HG03521 (cell line): ENCODE results near the gene ORAI1.
"Not testable (repeated sequence)": the region's sequence is repeated elsewhere in the genome, so short reads cannot be mapped to it uniquely, and the experiment has no call there.

Source experiments
- ATAC-seq: cut with Tn5 transposase; IDR thresholded peaks from one replicate; pipeline ENCODE4 v1.9.1; 2021; ENCODE audit warnings: mild to moderate bottlenecking, moderate library complexity; ENCODE audit not compliant: unreplicated experiment

The ORAI1 gene

GRCh38 chr12:121641343-121641630, 15.0 kb downstream of the ORAI1 start:
- no peak for ATAC-seq

- ATAC-seq = no peak
Measured at GRCh38 chr12:121648458-121649028, 22.2 kb downstream of the ORAI1 start.

- ATAC-seq = no peak
Measured at GRCh38 chr12:121649322-121649721, 23.0 kb downstream of the ORAI1 start.

DNA sequence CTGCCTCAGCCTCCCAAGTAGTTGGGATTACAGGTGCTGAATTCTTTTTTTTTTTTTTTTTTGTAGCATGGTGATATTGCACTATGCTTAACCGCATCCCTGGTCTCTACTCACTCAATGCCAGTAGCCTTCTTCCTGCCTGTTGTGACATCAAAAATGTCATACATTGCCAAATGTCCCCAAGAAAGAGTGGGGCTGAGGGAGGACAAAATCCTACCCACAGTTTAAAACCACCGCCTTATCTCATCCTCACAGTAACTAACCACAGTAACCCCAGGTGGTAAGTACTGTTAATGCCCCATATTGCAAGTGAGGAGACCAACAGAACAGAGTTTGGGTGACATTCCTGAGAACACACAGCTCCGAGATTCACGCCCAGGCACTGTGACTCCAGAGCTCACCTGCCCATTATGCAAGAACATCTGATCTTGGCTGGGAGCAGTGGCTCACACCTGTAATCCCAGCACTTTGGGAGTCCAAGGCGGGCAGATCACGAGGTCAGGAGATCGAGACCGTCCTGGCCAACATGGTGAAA, 23.6 kb downstream of the ORAI1 start:
- no peak for ATAC-seq

- ATAC-seq = no peak
Measured at GRCh38 chr12:121651320-121651719, 25.0 kb downstream of the ORAI1 start.

DNA sequence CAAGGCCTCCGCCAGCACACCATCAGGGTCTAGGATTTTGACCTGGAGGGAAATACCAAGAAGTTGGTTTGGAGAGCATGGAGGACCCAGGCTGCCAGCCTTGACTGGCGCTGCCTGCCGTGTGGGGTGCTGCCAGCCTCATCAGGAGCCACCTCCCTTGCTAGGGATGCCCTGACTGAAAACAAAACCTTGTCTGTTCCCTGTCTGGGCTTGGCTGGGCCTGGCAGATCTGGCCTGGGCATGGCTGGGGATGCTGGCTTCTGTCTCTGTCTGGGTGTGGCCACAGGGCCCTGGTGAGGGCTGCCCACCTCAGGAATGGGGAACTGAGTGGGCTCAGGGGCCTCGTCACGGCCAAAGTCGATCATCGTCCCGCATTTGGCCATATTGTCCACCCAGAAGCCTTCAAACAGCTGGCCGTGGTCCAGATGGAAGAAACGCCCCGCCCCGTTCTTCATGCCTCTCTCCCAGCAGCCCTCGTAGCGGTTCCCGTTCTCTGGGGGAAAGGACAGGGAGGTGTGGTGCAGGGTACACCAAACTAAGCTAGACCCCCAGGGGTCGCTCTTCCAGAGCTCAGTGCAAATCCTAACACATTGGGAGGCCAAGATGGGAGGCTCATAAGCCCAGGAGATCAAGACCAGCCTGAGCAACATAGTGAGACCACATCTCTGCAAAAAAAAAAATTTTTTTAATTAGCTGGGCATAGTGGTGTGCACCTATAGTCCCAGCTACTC, 26.6 kb downstream of the ORAI1 start:
- no peak for ATAC-seq

- ATAC-seq = no peak
Measured at GRCh38 chr12:121653999-121654398, 27.7 kb downstream of the ORAI1 start.

- no peak for ATAC-seq
Measured at GRCh38 chr12:121656122-121656521, 29.8 kb downstream of the ORAI1 start.

GRCh38 chr12:121657305-121658008, 31.1 kb downstream of the ORAI1 start:
- ATAC-seq = no peak

- ATAC-seq = not testable (repeated sequence)
Measured at GRCh38 chr12:121661353-121662105, 35.2 kb downstream of the ORAI1 start.

- no peak for ATAC-seq
Measured at GRCh38 chr12:121663610-121663929, 37.2 kb downstream of the ORAI1 start.

DNA sequence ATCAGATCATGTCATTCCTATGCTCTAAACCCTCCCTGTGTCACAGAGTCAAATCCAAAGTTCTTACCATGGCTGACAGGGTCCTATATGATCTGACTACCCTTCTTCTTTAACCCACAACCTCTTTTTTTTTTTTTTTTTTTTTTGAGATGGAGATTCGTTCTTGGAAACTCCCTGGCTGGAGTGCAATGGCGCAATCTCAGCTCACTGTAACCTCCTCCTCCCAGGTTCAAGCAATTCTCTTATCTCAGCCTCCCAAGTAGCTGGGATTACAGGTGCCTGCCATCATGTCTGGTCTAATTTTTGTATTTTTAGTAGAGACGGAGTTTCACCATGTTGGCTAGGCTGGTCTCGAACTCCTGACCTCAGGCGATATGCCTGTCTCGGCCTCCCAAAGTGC, 40.5 kb downstream of the ORAI1 start:
- not testable (repeated sequence) for ATAC-seq

DNA sequence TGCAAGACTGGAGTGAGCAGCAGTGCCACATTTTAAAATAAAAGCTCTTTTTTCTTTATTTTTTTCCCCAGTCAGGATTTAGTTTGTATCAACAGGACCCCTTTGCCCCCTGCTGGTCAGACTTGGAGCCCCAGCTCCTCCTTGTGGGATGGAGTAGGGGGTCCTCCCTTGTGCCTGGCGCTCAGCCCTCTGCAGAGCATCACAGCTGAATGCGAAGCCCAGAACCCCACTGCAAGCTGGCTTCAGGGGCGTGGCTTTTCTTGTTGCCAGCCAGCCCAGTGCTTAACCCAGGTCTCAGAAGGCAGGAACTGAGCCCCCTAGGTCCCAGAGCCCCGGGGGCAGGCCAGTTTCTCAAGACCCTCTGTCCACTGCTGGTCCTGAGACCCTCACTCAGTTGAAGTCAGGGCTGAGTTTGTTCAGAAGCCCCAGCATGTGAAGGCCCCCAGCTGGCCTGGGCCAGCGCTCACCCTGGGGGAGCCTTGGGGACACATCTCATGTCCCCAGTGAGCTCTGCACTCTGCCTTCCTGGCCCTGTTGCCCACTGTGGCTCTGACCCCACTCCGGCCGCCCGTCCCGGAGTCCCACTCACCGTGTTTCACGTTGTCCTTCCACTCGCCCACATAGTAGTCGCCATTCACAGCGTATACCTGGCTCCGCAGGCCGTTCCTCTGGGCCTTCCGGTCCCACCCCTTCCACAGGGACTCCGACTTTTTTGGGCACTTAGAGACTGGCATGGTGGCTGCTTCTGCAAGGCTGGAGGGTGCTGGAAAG, 42.6 kb downstream of the ORAI1 start:
- no peak for ATAC-seq

DNA sequence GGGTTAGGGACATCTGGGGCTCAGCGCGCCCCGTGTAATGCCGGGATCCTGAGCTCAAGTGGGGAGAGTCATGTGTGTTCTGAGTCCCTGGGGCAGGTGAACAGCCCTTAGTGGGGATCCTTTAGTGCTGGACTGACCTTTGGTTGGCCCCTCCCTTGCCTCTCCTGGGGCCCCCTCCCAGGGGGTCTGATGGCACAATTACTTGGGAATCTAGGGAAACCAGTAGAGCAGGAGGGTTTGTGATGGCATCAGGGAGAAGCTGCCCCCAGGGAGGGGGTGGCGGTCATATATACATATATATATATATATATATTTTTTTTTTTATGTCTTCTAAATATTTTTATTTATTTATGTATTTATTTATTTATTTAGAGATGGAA, 43.2 kb downstream of the ORAI1 start, which contains the start of gene MORN3:
Gene MORN3 (minus strand): TSS at position 134 of the 380 bp plus-strand sequence. CDS start 171 bp downstream, outside the sequence.
- ATAC-seq = no peak

DNA sequence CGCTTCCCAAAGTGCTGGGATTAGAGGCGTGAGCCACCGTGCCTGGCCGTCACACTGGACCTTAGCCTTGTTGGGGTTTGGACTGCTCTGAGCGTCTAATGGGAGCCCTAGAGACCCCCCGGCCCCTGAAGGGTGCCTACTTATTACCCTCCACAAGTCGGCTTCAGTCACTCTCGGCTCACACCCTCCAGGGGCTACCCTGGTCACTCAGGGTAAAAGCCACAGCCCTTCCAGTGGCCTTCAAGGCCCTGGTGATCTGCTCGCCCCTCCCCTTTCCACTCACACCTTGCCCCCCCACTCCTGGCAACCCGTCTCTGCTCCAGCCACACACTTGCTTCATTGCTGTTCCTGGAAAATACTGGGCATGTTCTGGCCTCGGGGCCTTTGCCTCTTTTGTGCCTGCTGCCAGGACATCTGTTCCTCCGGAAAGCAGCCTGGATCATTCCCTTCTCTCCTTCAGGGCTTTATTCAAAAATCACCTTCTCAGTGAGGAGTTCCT, 46.7 kb downstream of the ORAI1 start:
- no peak for ATAC-seq

GRCh38 chr12:121676190-121676589, 49.9 kb downstream of the ORAI1 start:
- no peak for ATAC-seq

DNA sequence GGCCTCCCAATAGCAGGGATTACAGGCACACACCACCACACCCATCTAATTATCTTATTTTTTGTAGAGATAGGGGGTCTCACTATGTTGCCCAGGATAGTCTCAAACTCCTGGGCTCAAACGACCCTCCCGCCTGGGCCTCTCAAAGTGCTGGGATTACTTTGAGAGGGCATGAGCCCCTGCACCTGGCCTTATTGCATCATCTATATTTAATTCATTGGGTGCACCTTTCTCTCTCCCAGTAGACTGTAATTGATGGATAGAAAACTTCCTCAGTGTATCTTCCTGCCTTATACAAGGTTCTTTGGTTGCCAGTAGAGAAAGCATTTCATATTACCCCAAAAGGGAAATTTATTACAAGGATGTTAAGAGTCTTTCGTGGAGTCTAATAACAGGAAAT, 52.0 kb downstream of the ORAI1 start:
- ATAC-seq = no peak

DNA sequence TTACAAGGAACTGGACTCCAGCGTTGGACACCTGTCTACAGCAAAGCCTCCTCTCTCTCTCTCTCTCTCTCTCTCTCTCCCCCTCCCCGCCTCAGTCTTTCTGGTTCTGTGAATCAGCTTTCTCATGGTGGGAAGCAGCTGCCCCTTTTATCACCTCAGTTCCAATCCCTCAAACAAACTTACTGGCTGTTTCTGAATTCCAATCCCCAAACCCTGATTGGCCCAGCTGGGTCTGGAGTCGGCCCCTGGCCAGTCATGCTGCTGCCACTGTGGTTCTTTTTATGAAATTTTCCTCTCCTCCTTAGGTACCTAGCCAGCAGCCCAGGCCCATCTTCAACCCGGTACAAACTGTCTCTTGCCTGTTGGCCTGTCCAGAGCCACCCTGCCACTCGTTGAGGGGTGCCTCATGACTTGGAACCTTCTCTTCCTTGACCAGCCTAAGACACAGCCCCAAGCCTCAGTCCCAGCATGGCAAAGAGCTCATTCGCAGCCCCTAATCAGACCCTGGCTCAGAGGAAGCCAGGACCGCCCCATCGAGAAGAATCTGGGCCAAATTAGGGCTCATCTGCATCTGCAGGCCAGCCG, 52.5 kb downstream of the ORAI1 start:
- no peak for ATAC-seq

GRCh38 chr12:121679661-121680197, 53.4 kb downstream of the ORAI1 start:
- ATAC-seq = not testable (repeated sequence)

DNA sequence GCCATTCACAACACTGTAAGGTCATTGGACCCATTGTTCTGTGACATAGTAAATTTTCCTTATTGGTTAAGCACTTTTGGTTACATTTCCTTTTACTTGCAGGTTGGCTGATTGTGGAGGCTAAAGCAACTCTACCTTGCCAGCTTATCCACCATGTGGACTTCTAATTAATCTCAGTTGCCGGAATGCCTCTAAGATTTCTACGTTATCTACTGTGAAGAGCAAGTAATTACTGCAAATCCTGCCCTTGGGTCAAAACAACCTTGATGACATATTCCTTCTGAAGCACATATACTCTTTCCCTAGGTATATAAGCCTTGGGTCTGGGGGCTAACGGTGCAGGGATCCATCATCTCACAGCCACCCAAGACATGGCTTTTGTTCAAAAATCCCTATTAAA, 62.6 kb downstream of the ORAI1 start:
- no peak for ATAC-seq
